M059J (cell line): ENCODE measurements around the gene ARVCF. TPM values are rescaled to one million over a fixed set of nuclear protein-coding genes. Genes with fewer than 3 reads are reported as not detected.
A peak's percentile ranks its signal among the peaks of the same experiment; 100 is the strongest.
"Not testable (repeated sequence)": the region's sequence is repeated elsewhere in the genome, so short reads cannot be mapped to it uniquely, and the experiment has no call there.

Source experiments
- DNase-seq: peaks from one replicate; pipeline ENCODE4 v3.0.0-alpha.2; 2012; ENCODE audit warnings: low read depth
- total RNA-seq: library from RNA; depleted of rRNA; stranded (reverse); fragments of >200 nt; shearing (Covaris generic); gene quantifications from 2 replicates; pipeline ENCODE4 v1.2.3, GENCODE V29; 2014; rRNA removed

ARVCF gene
- total RNA-seq, 1 experiment from 2014 or later, result 5.1 TPM

DNA sequence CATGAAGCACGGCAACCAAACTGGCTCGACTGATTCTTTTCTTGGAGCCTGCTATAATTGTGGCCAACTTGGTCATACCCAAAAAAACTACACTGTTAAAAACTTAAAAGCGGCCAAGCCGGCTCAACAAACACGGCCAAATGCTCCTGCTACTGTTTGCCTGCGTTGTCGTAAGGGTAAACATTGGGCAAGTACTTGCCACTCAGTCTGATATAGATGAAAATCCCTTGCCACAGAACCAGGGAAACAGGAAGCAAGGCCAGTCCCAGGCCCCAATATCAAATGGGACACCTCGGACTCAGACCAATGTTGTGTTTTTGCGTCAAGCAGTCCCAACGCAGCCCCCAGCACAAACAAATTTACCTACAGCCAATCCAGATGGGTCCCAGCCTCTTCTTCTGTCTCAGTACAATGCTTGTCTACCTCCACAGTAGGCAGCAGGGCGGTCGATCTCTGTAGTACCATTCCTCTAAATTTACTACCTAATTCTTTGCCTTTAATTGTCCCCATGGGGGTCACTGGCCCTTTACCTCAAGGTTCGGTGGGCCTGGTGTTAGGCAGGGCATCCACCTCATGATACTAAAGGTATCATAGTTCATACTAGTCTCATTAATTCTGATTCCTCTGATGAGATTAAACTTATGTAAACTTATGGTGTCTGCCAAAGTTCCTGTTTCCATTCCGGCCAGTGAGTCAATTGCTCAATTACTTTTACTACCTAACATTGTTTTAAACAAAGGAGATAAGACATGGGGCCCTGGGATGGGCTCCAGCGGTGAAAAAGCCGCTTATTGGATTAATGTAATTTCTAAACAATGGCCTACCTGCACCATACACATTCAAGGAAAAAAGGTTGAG lies 78.8 kb downstream of the ARVCF start:
- DNase-seq, result no peak

DNA sequence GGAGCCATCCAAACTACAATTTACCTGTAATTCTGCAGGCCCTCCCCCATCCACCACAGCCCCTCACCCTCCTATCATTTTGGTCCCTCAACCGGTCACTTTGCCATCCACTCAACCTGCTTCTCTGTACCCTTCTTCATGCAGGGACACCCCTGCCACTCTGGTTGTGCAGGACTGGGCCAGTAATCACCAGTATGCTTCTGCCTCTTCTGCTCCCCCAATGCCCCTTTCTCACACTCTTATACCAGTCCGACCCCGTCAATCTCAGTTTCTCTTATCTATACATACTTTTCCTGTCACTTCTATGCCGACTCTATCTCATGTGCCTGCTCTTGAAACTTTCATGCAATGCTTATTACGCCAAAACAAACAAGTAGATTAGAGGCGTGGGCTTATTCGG lies 80.1 kb downstream of the ARVCF start:
- no peak for DNase-seq

- not testable (repeated sequence) for DNase-seq
Observed at GRCh38 chr22:19935123-19935718, 81.4 kb downstream of the ARVCF start.

DNA sequence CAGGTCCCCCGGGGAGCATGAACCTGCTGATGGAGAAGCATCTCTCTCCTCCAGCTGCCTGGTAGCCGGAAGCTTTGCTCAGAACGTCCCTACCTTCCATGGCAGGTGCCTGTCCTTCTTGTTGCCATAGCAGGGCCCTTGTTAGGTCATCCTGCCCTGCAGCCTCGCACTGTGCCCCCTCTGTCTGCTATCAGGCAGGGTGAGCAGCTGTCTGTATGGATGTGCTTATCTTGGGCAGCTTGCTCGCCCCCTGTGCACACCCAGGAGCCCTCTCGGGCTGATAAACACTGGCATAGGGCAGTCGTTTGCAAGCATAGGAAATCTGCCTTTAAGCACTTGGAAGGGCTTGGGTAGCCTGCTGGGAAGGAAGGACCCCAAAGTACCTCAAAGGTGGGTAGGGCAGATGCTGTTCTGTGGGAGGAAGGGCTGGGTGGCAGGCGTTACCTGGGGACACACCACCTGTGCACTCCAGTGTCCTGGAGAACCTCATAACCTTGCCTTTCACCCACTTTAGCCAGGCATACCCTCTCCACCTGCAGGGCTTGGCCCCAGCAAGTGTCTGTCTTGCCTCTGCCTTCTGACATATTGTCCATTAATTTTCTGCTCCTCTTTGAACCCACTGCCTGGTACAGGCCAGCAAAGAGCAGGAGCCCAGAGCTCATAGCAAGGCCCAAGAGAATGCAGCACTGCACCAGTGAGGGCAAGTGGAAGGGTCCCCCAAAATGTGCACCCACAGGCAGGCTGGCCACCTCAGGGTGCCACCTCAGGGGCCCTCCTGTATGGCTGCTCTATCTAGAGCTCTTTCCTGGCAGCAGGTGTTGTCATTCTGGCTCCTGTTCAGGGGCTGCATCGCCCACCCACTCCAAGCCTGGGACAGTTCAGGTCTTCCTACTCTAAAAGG lies 83.0 kb downstream of the ARVCF start:
- DNase-seq, result no peak

GRCh38 chr22:19932367-19933206 lies 84.0 kb downstream of the ARVCF start:
- DNase-seq, result no peak

GRCh38 chr22:19931514-19931913 lies 85.1 kb downstream of the ARVCF start:
- DNase-seq, result no peak

- DNase-seq, result no peak
Observed at GRCh38 chr22:19930551-19931486, 85.8 kb downstream of the ARVCF start.

- DNase-seq, result peak; percentile 12
Observed at GRCh38 chr22:19929586-19930550, 86.8 kb downstream of the ARVCF start.

GRCh38 chr22:19928207-19928606 lies 88.4 kb downstream of the ARVCF start:
- DNase-seq, result no peak

GRCh38 chr22:19927696-19928095 lies 88.9 kb downstream of the ARVCF start:
- no peak for DNase-seq

DNA sequence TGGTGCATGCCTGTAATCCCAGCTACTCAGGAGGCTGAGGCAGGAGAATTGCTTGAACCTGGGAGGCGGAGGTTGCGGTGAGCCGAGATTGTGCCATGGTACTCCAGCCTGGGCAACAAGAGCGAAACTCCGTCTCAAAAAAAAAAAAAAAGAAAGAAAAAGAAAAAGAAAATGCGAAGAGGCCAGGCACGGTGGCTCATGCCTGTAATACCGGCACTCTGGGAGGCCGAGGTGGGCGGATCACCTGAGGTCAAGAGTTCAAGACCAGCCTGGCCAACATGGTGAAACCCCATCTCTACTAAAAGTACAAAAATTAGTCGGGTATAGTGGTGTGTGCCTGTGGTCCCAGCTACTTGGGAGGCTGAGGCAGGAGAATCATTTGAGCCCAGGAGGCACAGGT lies 90.6 kb downstream of the ARVCF start:
- DNase-seq, result not testable (repeated sequence)

DNA sequence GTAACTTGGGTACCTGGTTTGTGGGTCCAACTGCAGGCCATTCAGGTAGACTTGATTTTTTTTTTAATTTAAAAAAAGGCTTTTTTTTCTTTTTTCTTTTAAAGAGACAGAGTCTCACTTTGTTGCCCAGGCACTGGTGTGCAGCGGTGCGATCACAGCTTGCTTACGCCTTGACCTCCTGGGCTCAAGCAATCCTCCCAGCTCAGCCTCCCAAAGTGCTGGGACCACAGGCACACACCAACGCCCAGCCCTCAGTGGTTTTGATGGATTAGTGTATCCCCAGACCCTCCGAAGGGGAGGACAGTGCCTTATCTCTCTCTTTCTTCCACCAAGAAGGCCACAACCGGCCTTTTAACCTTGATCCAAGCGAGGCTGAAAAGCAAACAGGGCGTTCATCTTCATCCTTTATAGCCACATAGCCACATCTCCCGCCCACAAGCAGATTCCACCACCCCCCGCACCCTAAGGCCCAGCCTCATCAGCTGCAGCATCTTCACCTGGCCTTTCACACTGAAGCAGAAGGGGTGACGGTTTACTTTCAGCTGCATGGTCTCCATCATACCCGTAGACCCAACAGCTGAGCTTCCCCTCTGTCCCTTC lies 92.6 kb downstream of the ARVCF start:
- no peak for DNase-seq

DNA sequence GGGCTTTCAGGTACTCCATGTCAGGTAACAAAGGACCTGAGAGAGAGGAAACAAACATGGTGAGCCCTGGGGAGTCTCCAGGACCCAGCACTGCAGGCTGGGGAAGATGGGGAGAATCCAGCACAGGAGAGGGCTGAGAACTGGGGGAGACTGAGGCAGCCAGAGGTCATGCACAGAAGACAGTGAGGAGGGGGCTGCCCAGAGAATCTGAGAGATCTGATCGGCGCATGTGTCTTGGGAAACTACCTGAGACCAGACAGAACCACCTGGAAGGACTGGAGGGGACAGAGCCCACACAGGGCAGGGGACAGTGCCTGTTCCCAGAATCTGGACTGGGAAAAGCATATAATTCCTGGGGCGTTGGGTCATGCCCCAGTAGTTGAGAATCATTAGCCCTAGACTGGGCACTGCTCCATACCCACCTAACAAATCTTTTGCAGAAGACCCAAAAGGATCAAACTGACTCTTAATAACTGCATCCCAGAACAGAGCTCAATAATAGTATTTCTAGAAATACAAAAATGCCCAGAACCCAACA lies 95.0 kb downstream of the ARVCF start:
- no peak for DNase-seq

Other genes with a start within 250 kb of the ARVCF start
- gene GNB1L, start 161.9 kb downstream of the ARVCF start, total RNA-seq, result 4.0 and 7.6 TPM in 2 replicates
- 3.5 and 7.6 TPM in 2 replicates for gene RTL10, start 161.9 kb downstream of the ARVCF start, total RNA-seq
- 182 and 248 TPM in 2 replicates for gene COMT, start 75.1 kb downstream of the ARVCF start, total RNA-seq
- gene TXNRD2, start 75.0 kb downstream of the ARVCF start, total RNA-seq, result 20.7 and 21.8 TPM in 2 replicates
- 34.0 and 36.1 TPM in 2 replicates for gene TANGO2, start 4.3 kb upstream of the ARVCF start, total RNA-seq
- gene DGCR8, start 63.4 kb upstream of the ARVCF start, total RNA-seq, result 13.5 and 18.2 TPM in 2 replicates
- 828 and 1,137 TPM in 2 replicates for gene RANBP1, start 99.3 kb upstream of the ARVCF start, total RNA-seq
- gene TRMT2A, start 100.4 kb upstream of the ARVCF start, total RNA-seq, result 17.9 and 21.0 TPM in 2 replicates
- gene ZDHHC8, start 115.0 kb upstream of the ARVCF start, total RNA-seq, result 3.0 and 12.1 TPM in 2 replicates
- gene CCDC188, start 134.2 kb upstream of the ARVCF start, total RNA-seq, result 0.69 TPM in 1 of 2 replicates, not detected in the other